Measurements from ENCODE around the gene PASK.

DNA sequence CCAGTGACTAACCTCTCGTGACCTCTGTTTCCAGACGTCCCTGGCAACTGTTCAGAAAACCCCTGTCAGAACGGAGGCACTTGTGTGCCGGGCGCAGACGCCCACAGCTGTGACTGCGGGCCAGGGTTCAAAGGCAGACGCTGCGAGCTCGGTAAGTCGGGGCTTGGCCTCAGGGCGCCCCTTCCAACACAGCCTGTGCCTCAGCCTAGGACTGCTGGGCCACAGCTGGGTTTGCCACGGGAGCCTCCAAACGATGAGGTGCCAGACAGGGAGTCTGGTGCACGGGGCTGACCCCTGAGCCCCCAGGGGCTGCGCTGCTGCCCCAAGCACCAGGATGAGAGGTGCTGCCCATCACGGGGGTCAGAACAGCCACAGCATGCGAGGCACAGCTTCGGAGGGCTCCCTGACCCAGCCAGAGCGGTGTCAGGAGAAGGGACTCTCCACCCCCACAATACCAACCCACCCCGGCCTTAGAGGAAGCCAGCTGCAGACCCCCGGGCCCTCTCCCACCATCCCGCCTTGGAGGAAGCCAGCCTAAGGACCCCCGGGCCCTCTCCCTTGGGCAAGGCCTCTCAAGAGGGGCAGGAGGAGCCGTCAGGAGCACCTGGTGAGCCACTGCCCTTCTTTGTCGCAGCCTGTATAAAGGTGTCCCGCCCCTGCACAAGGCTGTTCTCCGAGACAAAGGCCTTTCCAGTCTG is 67.5 kb downstream of the PASK start:
- TF ChIP-seq, protein P1, sequence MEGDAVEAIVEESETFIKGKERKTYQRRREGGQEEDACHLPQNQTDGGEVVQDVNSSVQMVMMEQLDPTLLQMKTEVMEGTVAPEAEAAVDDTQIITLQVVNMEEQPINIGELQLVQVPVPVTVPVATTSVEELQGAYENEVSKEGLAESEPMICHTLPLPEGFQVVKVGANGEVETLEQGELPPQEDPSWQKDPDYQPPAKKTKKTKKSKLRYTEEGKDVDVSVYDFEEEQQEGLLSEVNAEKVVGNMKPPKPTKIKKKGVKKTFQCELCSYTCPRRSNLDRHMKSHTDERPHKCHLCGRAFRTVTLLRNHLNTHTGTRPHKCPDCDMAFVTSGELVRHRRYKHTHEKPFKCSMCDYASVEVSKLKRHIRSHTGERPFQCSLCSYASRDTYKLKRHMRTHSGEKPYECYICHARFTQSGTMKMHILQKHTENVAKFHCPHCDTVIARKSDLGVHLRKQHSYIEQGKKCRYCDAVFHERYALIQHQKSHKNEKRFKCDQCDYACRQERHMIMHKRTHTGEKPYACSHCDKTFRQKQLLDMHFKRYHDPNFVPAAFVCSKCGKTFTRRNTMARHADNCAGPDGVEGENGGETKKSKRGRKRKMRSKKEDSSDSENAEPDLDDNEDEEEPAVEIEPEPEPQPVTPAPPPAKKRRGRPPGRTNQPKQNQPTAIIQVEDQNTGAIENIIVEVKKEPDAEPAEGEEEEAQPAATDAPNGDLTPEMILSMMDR (IDR thresholded peaks at IDR 0.05), result no peak
- TF ChIP-seq, protein P2, sequence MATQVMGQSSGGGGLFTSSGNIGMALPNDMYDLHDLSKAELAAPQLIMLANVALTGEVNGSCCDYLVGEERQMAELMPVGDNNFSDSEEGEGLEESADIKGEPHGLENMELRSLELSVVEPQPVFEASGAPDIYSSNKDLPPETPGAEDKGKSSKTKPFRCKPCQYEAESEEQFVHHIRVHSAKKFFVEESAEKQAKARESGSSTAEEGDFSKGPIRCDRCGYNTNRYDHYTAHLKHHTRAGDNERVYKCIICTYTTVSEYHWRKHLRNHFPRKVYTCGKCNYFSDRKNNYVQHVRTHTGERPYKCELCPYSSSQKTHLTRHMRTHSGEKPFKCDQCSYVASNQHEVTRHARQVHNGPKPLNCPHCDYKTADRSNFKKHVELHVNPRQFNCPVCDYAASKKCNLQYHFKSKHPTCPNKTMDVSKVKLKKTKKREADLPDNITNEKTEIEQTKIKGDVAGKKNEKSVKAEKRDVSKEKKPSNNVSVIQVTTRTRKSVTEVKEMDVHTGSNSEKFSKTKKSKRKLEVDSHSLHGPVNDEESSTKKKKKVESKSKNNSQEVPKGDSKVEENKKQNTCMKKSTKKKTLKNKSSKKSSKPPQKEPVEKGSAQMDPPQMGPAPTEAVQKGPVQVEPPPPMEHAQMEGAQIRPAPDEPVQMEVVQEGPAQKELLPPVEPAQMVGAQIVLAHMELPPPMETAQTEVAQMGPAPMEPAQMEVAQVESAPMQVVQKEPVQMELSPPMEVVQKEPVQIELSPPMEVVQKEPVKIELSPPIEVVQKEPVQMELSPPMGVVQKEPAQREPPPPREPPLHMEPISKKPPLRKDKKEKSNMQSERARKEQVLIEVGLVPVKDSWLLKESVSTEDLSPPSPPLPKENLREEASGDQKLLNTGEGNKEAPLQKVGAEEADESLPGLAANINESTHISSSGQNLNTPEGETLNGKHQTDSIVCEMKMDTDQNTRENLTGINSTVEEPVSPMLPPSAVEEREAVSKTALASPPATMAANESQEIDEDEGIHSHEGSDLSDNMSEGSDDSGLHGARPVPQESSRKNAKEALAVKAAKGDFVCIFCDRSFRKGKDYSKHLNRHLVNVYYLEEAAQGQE (IDR thresholded peaks at IDR 0.05; ENCODE audit: insufficient read depth in 1 of 2, low read depth in 2 of 2, low read length in 1 of 2), result no peak
